HTR-8/SVneo (cell line): ENCODE results near the gene STMN1.
A peak's percentile ranks its signal among the peaks of the same experiment; 100 is the strongest.
"Not testable (repeated sequence)": the region's sequence is repeated elsewhere in the genome, so short reads cannot be mapped to it uniquely, and the experiment has no call there.

Source experiments
- DNase-seq: peaks from one replicate; pipeline ENCODE4 v3.0.0; 2011; ENCODE audit warnings: low spot score, mixed read lengths; ENCODE audit not compliant: insufficient read length
- FAIRE-seq: peaks from 2 replicates; lab custom pipeline; 2011; peaks lifted over from hg19 to GRCh38; lab: Jason Lieb, UNC

STMN1 gene

GRCh38 chr1:25905680-25906643, at the start of gene STMN1:
Gene STMN1, minus strand, starts transcription at chr1:25906419. Its CDS starts 1,743 bp downstream, at chr1:25904676.
- FAIRE-seq, result peak; percentile 74

GRCh38 chr1:25955553-25955952, 49.3 kb upstream of the STMN1 start:
- no peak for DNase-seq
- no peak for FAIRE-seq

More at GRCh38 chr1:25905680-25906643, at the start of gene STMN1:
- DNase-seq, result peak; percentile 86

DNA sequence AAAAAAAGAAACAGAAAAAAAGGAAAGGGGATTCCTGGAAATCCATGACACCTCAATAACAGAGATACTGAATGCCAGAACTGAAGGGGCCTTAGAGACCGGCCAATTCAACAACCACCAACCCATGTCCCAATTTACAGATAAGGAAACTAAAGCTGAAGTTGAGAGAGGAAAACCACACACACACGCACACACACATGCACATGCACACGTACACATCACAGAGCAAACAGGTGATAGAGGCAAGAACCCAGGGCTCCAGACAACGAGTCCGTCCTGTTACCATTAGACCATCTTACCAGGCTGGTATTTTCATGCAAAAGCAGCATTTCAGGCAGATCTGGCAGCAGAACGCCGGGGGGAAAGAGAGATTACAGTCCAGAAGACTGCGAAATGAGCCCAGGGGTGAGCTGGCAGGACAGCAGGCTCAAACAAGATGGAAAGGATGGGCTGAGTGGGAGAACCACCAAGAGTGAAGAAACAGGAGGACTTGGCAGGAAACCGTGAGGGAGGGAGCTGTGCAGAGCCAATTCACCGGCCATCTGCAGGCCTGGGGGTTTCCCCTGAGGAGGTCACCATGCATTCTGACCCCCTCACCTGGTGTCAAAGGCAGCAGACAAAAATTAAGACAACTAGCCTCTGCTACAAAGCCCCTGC, 48.2 kb upstream of the STMN1 start:
- FAIRE-seq, result no peak
- DNase-seq, result no peak

DNA sequence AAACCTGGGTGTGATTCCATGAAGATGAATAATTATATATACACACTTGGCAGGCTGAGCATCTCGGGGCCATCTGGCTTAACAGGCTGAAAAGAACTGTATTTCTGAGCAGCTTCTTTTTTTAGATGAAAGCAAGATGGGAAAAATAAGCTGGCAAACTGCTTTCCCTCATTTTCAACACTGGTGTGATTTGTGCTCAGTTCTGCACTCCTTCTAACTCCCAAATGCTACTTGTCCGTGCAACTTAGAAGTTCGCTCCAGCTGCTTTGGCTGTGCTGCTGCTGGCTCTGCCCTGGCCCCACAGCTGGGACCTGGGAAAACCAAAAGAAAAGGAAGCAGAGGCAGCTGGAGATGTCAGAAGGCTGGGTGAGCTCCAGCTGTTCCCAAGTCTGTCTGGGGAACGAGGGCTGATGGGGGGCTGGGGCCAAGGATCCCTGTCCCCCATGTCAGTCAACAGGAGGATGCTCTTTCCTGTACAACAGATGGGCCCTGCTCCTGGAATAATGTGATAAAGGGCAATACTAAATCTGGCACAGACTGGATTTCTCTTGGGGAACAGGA, 46.7 kb upstream of the STMN1 start:
- FAIRE-seq (no peak), DNase-seq (no peak)

DNA sequence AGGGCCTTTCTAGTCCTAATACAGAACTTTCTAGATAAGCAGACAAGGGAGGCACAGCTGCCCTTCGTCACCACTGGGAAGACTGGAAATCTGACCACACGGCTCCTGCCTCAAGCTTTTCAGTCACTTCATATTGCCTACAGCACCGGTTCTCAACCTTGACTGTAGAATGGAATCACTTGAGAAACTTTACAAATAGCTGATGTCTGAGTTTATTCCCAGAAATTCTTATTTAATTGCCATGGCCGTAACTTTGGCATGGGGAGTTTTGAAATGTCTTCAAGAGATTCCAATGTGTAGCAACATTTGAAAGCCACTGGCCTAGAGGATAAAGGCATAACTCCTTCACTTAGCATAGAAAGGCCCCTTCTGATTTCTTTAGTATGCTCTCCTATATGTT, 42.4 kb upstream of the STMN1 start:
- DNase-seq (no peak), FAIRE-seq (no peak)

- DNase-seq (no peak), FAIRE-seq (no peak)
These were observed 40.8 kb upstream of the STMN1 start for GRCh38 chr1:25947027-25947426.

GRCh38 chr1:25945761-25946160, 39.5 kb upstream of the STMN1 start:
- no peak for DNase-seq

DNA sequence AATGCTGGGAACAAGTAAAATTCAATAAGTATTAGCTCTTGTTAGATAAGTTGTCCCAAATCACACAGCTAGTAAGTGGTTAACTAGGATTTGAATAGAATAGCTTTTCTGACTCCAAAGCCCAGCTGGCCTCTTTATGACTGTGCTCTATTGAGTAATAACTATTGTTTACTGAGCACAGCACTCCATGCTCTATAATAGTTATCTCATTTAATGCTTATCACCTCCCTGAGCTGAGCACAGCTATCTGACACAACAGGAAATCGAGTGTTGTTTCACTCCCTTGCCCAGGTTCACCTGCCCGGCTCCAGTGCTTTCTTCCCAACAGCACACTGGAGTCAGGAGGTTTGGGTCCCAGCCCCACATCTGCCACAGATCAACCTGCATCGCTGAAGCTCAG, 38.8 kb upstream of the STMN1 start:
- no peak for FAIRE-seq
- DNase-seq, result no peak

More at GRCh38 chr1:25945761-25946160, 39.5 kb upstream of the STMN1 start:
- FAIRE-seq, result no peak

GRCh38 chr1:25943511-25943910, 37.3 kb upstream of the STMN1 start:
- not testable (repeated sequence) for FAIRE-seq, DNase-seq

GRCh38 chr1:25936947-25937346, 30.7 kb upstream of the STMN1 start:
- DNase-seq (no peak), FAIRE-seq (no peak)

- FAIRE-seq (no peak), DNase-seq (no peak)
These were observed 27.5 kb upstream of the STMN1 start for GRCh38 chr1:25933479-25934365.

DNA sequence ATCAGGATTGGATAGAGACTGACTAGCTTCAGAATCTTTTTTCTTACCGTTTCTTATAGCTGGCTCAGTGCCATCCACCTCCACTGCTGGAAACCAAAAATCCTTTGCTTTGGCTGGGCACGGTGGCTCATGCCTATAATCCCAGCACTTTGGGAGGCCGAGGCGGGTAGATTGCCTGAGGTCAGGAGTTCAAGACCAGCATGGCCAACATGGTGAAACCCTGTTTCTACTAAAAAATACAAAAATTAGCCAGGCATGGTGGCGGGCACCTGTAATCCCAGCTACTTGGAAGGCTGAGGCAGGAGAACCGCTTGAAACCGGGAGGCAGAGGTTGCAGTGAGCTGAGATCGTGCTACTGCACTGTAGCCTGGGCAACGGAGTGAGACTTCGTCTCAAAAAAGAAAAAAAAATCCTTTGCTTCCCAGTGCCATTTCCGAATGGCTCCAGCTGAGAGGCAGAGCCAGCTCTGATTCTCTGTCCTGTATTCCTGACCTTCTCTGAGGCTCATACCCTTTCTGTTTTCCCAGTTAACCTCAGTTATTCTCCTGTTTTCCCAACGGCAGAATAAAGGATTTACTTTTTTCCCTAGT, 26.7 kb upstream of the STMN1 start:
- FAIRE-seq, DNase-seq: not testable (repeated sequence)

- DNase-seq, result no peak
- FAIRE-seq, result no peak
These were observed 26.1 kb upstream of the STMN1 start for GRCh38 chr1:25932321-25932720.

DNA sequence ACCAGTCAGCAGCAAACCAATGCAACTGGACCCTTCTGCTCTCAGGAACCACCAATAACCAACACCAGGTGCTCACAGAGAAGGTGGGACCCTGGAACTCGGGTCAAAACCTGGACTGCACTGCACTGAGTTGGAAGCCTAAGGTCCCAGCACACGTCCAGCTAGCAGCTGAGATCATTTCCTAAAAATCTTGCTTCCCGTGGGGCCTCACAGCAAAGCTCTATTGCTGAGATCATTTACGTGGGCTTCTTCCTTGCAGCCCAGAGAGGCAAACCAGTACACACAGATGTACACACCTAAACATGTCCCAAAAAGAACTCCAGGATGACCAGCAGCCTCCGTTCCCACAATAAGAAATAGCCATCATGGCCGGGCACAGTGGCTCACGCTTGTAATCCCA, 22.8 kb upstream of the STMN1 start:
- DNase-seq (no peak), FAIRE-seq (no peak)

- FAIRE-seq (no peak), DNase-seq (no peak)
These were observed 21.5 kb upstream of the STMN1 start for GRCh38 chr1:25927521-25928265.

DNA sequence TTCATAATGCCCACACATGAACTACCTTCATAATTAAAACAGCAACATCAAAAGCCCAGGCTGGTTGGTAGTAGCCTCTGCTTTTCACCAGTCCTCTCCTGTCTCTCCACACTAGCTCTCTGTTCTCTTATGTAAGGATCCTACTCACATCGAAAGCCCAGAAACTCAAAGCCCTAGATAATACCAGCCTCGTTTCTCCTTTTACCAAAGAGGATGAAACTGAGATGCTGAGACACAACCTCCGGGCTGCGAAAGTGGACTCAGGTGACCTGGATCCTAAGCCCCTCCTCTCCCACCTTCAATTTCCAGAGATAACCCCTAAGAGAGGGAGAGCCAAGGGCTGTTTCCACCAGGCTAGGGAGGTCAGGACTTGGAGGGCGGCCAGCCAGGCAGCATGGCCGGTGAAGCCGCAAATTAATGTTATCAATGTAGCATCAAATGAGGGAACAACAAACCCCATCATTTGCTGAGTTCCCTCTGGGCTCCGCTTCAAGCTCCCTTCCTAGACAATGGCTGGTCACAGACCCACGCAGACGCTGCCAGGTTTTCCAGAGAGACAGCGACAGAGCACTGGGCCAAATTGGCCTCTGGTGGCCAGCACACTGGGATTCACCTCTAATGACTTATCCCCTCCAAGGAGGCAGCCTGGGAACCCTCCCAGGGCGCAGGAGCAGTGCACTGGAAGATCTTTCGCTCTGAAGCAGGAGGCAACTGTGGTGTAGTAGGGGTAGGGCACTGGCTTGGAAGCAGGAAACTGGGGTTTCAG, 20.7 kb upstream of the STMN1 start:
- FAIRE-seq (no peak), DNase-seq (no peak)

- DNase-seq (no peak), FAIRE-seq (no peak)
These were observed 18.2 kb upstream of the STMN1 start for GRCh38 chr1:25924454-25924853.

DNA sequence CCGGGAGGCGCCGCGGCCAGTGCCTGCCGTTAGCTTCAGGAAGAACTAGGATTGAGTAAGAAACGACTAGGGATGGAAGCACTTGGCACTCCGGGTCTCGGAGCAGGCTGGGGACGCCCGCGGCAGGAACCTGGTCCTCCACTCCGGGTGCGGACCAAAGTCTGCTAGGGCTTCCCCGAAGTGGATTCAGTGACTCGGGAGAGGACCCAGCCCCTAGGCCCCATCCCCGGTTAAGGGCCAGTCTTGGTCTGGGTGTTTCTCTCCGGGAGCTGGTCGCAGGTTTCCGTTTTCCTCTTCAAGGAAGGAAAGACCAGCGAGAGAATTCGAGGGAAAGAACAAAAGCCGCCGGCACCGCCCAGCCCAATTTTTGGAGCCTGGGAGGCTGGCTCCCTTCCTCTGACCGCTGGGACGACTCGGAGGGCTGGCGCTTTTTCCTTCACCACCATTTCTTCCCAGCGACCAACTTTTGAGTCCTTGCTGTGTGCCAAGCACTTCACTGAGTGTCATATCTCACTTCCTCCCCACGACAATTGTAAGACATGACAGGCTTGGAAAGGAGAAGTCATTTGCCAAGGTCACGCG, 16.8 kb upstream of the STMN1 start:
- no peak for FAIRE-seq

More for the DNA sequence above, 16.8 kb upstream of the STMN1 start:
- no peak for DNase-seq
